PFSK-1 (cell line): ENCODE results near the gene RBMS3.

Experiments used
- POLR2AphosphoS5 ChIP-seq: IDR thresholded peaks from 2 replicates; pipeline ENCODE4 v1.6.1; 2012; ENCODE audit warnings: low read depth, mild to moderate bottlenecking, control low read depth, low read length, moderate library complexity
- SIN3A ChIP-seq: IDR thresholded peaks from 2 replicates; pipeline ENCODE4 v1.6.1; 2012; ENCODE audit warnings: mild to moderate bottlenecking, low read length, moderate library complexity, borderline replicate concordance; ENCODE audit not compliant: insufficient read depth

- TF ChIP-seq POLR2AphosphoS5 = no peak
- TF ChIP-seq SIN3A = no peak
Observed at GRCh38 chr3:29291982-29292363, 11.1 kb downstream of the RBMS3 start.
